H1 (cell line): ENCODE results near the gene SLC6A18. TPM values are rescaled to one million over a fixed set of nuclear protein-coding genes. Genes with fewer than 3 reads are reported as not detected.

Experiments used
- CTCF ChIA-PET: fragments of 300-600 bp; sonication (Branson Sonifier 250); formaldehyde crosslinking; loops from one replicate; lab custom pipeline; 2021; ENCODE audit not compliant: partially characterized antibody; lab: Charles Lee
- POLR2A ChIA-PET: fragments of 300-600 bp; sonication (Branson Sonifier 250); formaldehyde crosslinking; loops from one replicate; lab custom pipeline; 2021; ENCODE audit warnings: inconsistent platforms; ENCODE audit not compliant: partially characterized antibody; lab: Charles Lee
- DNase-seq, 2 experiments: peaks; one replicate each; pipeline versions ENCODE4 v3.0.0 to v3.0.0-alpha.2; 2010 to 2022; ENCODE audit warnings: low spot score in 2 of 2, low read depth in 1 of 2, mixed read lengths in 1 of 2
- FAIRE-seq: peaks from 2 replicates; lab custom pipeline; 2011; peaks lifted over from hg19 to GRCh38; lab: Jason Lieb, UNC
- H2AFZ ChIP-seq: 2 replicates; pipeline ENCODE4 v1.8.1; 2012; ENCODE audit warnings: low read length, inconsistent platforms
- H2AK5ac ChIP-seq: 2 replicates; pipeline ENCODE4 v1.6.1; 2013; ENCODE audit warnings: low read depth, low read length
- H2BK120ac ChIP-seq: replicated peaks from 2 replicates; pipeline ENCODE3; 2013; ENCODE audit warnings: low read depth, low read length, inconsistent platforms
- H2BK12ac ChIP-seq: 2 replicates; pipeline ENCODE4 v1.6.1; 2013; ENCODE audit warnings: low read depth, low read length
- H2BK15ac ChIP-seq: 2 replicates; pipeline ENCODE4 v1.6.1; 2013; ENCODE audit warnings: low read length
- H2BK20ac ChIP-seq: 2 replicates; pipeline ENCODE4 v1.6.1; 2013; ENCODE audit warnings: low read length
- H2BK5ac ChIP-seq: 2 replicates; pipeline ENCODE4 v1.6.1; 2013; ENCODE audit warnings: low read depth, low read length
- H3K14ac ChIP-seq: 2 replicates; pipeline ENCODE4 v1.6.1; 2013; ENCODE audit warnings: inconsistent platforms; ENCODE audit not compliant: insufficient read length
- H3K18ac ChIP-seq: 2 replicates; pipeline ENCODE4 v1.6.1; 2013; ENCODE audit warnings: low read length; ENCODE audit errors: extremely low read depth
- H3K23ac ChIP-seq: 2 replicates; pipeline ENCODE4 v1.6.1; 2013; ENCODE audit warnings: inconsistent platforms; ENCODE audit not compliant: insufficient read length
- H3K23me2 ChIP-seq: 2 replicates; pipeline ENCODE4 v1.6.1; 2013; ENCODE audit warnings: low read depth, low read length
- H3K27ac ChIP-seq: 2 replicates; pipeline ENCODE4 v1.6.1; 2011; ENCODE audit warnings: low read depth, low read length, inconsistent platforms
- H3K27me3 ChIP-seq, 4 experiments: replicated peaks in 1 of 4; 1 replicate in 1 of 4; 2 replicates in 3 of 4; pipeline versions ENCODE4 v1.6.1 to v1.8.1; 2011 to 2013; ENCODE audit warnings: low read length in 3 of 4, mild to moderate bottlenecking in 3 of 4, inconsistent platforms in 2 of 4, mixed read lengths in 2 of 4, moderate library complexity in 1 of 4; ENCODE audit not compliant: control insufficient read depth in 3 of 4, insufficient read depth in 3 of 4; ENCODE audit errors: extremely low read depth in 1 of 4
- H3K36me3 ChIP-seq, 4 experiments: 2 replicates each; pipeline versions ENCODE4 v1.6.1 to v1.8.1; 2011 to 2013; ENCODE audit warnings: mild to moderate bottlenecking in 4 of 4, low read length in 3 of 4, moderate library complexity in 2 of 4, control low read depth in 1 of 4, inconsistent platforms in 1 of 4; ENCODE audit not compliant: insufficient read depth in 4 of 4, control insufficient read depth in 2 of 4
- H3K4ac ChIP-seq: replicated peaks from 2 replicates; pipeline ENCODE3; 2013; ENCODE audit warnings: low read length, low read depth, mixed read lengths, inconsistent platforms; ENCODE audit not compliant: insufficient read length
- H3K4me1 ChIP-seq, 4 experiments: replicated peaks in 1 of 4; 1 replicate in 1 of 4; 2 replicates in 3 of 4; pipeline versions ENCODE4 v1.6.1 to v1.8.1; 2011 to 2013; ENCODE audit warnings: low read length in 3 of 4, inconsistent platforms in 2 of 4, mixed read lengths in 1 of 4; ENCODE audit not compliant: insufficient read depth in 4 of 4, control insufficient read depth in 3 of 4
- H3K4me2 ChIP-seq, 2 experiments: 2 replicates each; pipeline versions ENCODE4 v1.6.1 to v1.8.1; 2011 to 2013; ENCODE audit warnings: low read depth in 2 of 2, low read length in 2 of 2, control low read depth in 1 of 2, inconsistent platforms in 1 of 2, mild to moderate bottlenecking in 1 of 2; ENCODE audit not compliant: insufficient read depth in 1 of 2
- H3K4me3 ChIP-seq, 4 experiments: fragments of 200-600, 300-600 bp in 1 of 4; sonication (generic), shearing (Covaris generic), sonication (Bioruptor Twin) in 1 of 4; 2 replicates each; pipeline versions ENCODE4 v1.5.1 to v1.8.1; 2011 to 2016; ENCODE audit warnings: low read length in 4 of 4, low read depth in 3 of 4, control low read depth in 2 of 4, inconsistent platforms in 2 of 4, mild to moderate bottlenecking in 2 of 4, mixed read lengths in 1 of 4, moderate library complexity in 1 of 4; ENCODE audit not compliant: insufficient read depth in 2 of 4; ENCODE audit errors: extremely low read depth in 1 of 4
- H3K56ac ChIP-seq: replicated peaks from 2 replicates; pipeline ENCODE3; 2013; ENCODE audit warnings: low read depth, mild to moderate bottlenecking, mixed read lengths, low read length, inconsistent platforms; ENCODE audit not compliant: insufficient read length
- H3K79me1 ChIP-seq: 2 replicates; pipeline ENCODE4 v1.6.1; 2013; ENCODE audit warnings: low read depth, low read length, control low read depth
- H3K79me2 ChIP-seq, 2 experiments: 2 replicates each; pipeline versions ENCODE4 v1.6.1 to v1.8.1; 2012 to 2013; ENCODE audit warnings: low read length in 2 of 2, mild to moderate bottlenecking in 2 of 2, inconsistent platforms in 1 of 2; ENCODE audit not compliant: insufficient read depth in 2 of 2, control insufficient read depth in 1 of 2
- H3K9ac ChIP-seq, 4 experiments: replicated peaks in 1 of 4; 1 replicate in 1 of 4; 2 replicates in 3 of 4; pipeline versions ENCODE4 v1.6.1 to v1.8.1; 2011 to 2013; ENCODE audit warnings: low read depth in 3 of 4, low read length in 3 of 4, control low read depth in 2 of 4, mild to moderate bottlenecking in 2 of 4, moderate library complexity in 2 of 4, inconsistent platforms in 1 of 4; ENCODE audit errors: extremely low read depth in 1 of 4
- H3K9me3 ChIP-seq, 2 experiments: 2 replicates each; pipeline versions ENCODE4 v1.6.1 to v1.8.1; 2012 to 2013; ENCODE audit warnings: mild to moderate bottlenecking in 2 of 2, moderate library complexity in 2 of 2, control low read depth in 1 of 2, inconsistent platforms in 1 of 2, low read depth in 1 of 2, low read length in 1 of 2, mixed read lengths in 1 of 2; ENCODE audit not compliant: insufficient read depth in 2 of 2
- H4K20me1 ChIP-seq, 2 experiments: replicated peaks in 1 of 2; 2 replicates each; pipeline versions ENCODE3 to v1.8.1; 2011 to 2013; ENCODE audit warnings: inconsistent platforms in 2 of 2, low read length in 2 of 2, mild to moderate bottlenecking in 1 of 2; ENCODE audit not compliant: insufficient read depth in 2 of 2, control insufficient read depth in 1 of 2
- H4K5ac ChIP-seq: 2 replicates; pipeline ENCODE4 v1.6.1; 2013; ENCODE audit warnings: low read length, low read depth, mixed read lengths, inconsistent platforms; ENCODE audit not compliant: insufficient read length
- H4K8ac ChIP-seq: 2 replicates; pipeline ENCODE4 v1.8.0; 2013; ENCODE audit warnings: mild to moderate bottlenecking, moderate library complexity, low read length, inconsistent platforms; ENCODE audit not compliant: insufficient read depth; ENCODE audit errors: extremely low read depth
- H4K91ac ChIP-seq: replicated peaks from 2 replicates; pipeline ENCODE3; 2013; ENCODE audit warnings: low read length, mixed read lengths, inconsistent platforms; ENCODE audit not compliant: insufficient read length
- HDAC2 ChIP-seq, 2 experiments: fragments of 300-600 bp in 1 of 2; sonication (generic) in 1 of 2; IDR thresholded peaks; 2 replicates each; pipeline ENCODE4 v1.6.1; 2011 to 2012; ENCODE audit warnings: low read depth in 2 of 2, low read length in 2 of 2, mild to moderate bottlenecking in 2 of 2, moderate library complexity in 2 of 2, borderline replicate concordance in 1 of 2, inconsistent platforms in 1 of 2
- JUND ChIP-seq: IDR thresholded peaks from 2 replicates; pipeline ENCODE4 v1.6.1; 2011; ENCODE audit warnings: mild to moderate bottlenecking, improper control_type of control experiment, low read length
- KDM4A ChIP-seq: IDR thresholded peaks from one replicate; pipeline ENCODE4 v1.7.1; 2012; ENCODE audit warnings: low read depth, mild to moderate bottlenecking, moderate library complexity, low read length, inconsistent platforms; ENCODE audit not compliant: severe bottlenecking
- POLR2AphosphoS5 ChIP-seq: IDR thresholded peaks from 2 replicates; pipeline ENCODE4 v1.6.1; 2011; ENCODE audit warnings: low read depth, low read length
- RFX5 ChIP-seq: IDR thresholded peaks from 2 replicates; pipeline ENCODE4 v1.6.1; 2011; ENCODE audit warnings: low read depth, low read length, improper control_type of control experiment, borderline replicate concordance
- SIN3A ChIP-seq, 2 experiments: IDR thresholded peaks in 1 of 2; conservative IDR thresholded peaks in 1 of 2; 2 replicates each; pipeline ENCODE4 v1.6.1; 2011 to 2012; ENCODE audit warnings: low read length in 2 of 2, improper control_type of control experiment in 1 of 2, low read depth in 1 of 2, mild to moderate bottlenecking in 1 of 2
- WGBS, 2 experiments: shearing (Covaris generic) in 1 of 2; methylation state at CpG; one replicate each; pipeline versions ENCODE4 v1.1.6 to v1.1.7; 2013 to 2015; ENCODE audit warnings: low lambda C conversion rate in 2 of 2, mixed read lengths in 2 of 2, inconsistent platforms in 1 of 2, low coverage in 1 of 2, missing lambda C conversion rate in 1 of 2; ENCODE audit not compliant: insufficient replicate concordance in 2 of 2, insufficient coverage in 1 of 2, insufficient read length in 1 of 2; ENCODE audit errors: extremely low coverage in 1 of 2, missing lambda C conversion rate in 1 of 2; 5-methylcytosine and 5-hydroxymethylcytosine counted together
- polyA plus RNA-seq, 7 experiments: library from polyadenylated mRNA; depleted of rRNA in 3 of 7; stranded (reverse) in 5 of 7; unstranded in 2 of 7; fragments of >200 nt in 5 of 7; fragments of 200-250 nt in 2 of 7; gene quantifications; 1 replicate in 5 of 7; 2 replicates in 1 of 7; 4 replicates in 1 of 7; pipeline versions ENCODE4 v1.2.1 to v1.2.3, GENCODE V29; 2011 to 2013; ENCODE audit warnings: missing spikeins in 2 of 7, mixed read lengths in 2 of 7
- total RNA-seq: library from RNA; stranded (reverse); fragmentation: NEBNext Ultra II Directional; extraction: Animal tissue kit (Norgen Biotek cat#: 25700); gene quantifications from 2 replicates; pipeline ENCODE4 v1.2.1, GENCODE V29; 2021
- TF ChIP-seq, protein P1 (sequence below): IDR thresholded peaks from 2 replicates; pipeline ENCODE4 v1.6.1; 2012; ENCODE audit warnings: inconsistent platforms

SLC6A18 gene
- total and polyA plus RNA-seq, 2 of the 8 experiments (the other 6 are each of a cell fraction or from before 2014, with no cell fraction given), result not detected

GRCh38 chr5:1264211-1264610, 39.0 kb downstream of the SLC6A18 start:
- Histone ChIP-seq H4K91ac (no peak overlapping the region), H3K14ac (no peak overlapping the region), H3K4me3 (no peak overlapping the region), H3K56ac (no peak overlapping the region), H3K27me3 (no peaks in the 10 kb centered on the region), H3K23me2 (no peaks in the 10 kb centered on the region), H3K27ac (no peak overlapping the region), H3K9me3 (peaks cover 28 to 55% of the 10 kb centered on the region in 2 experiments), H2AK5ac (no peak overlapping the region), H3K4me1 (no peaks in the 10 kb centered on the region), H4K8ac (no peak overlapping the region), H2BK5ac (no peak overlapping the region), H3K23ac (no peak overlapping the region), H4K5ac (no peak overlapping the region), H2BK20ac (no peak overlapping the region), H3K9ac (no peak overlapping the region), H3K4me2 (no peak overlapping the region), H3K4ac (no peak overlapping the region), H3K79me1 (no peaks in the 10 kb centered on the region), H2AFZ (no peak overlapping the region), H3K79me2 (no peaks in the 10 kb centered on the region), H2BK12ac (no peak overlapping the region), H2BK15ac (no peak overlapping the region), H3K36me3 (peaks cover 2 to 62% (median 14%) of the 10 kb centered on the region in 4 experiments; a peak in 6 of 8 replicates), H3K18ac (no peak overlapping the region), H4K20me1 (peaks cover 0 to 5% of the 10 kb centered on the region in 2 experiments), H2BK120ac (no peak overlapping the region)
- ChIA-PET CTCF (no interaction called here), POLR2A (no interaction called here)
- WGBS, 2 experiments, result 94% methylated on average over 11 of the region's 18 CpGs; no CpG with 5 or more reads in 1 of the 2 experiments
- DNase-seq (no peak), FAIRE-seq (no peak)
- TF ChIP-seq RFX5, result no peak
- TF ChIP-seq HDAC2 (IDR thresholded peaks at IDR 0.05; ENCODE audit: borderline replicate concordance in 1 of 2, low read depth in 2 of 2, low read length in 2 of 2), result no peak
- TF ChIP-seq POLR2AphosphoS5, result no peak
- no peak for TF ChIP-seq JUND
- TF ChIP-seq, protein P1, sequence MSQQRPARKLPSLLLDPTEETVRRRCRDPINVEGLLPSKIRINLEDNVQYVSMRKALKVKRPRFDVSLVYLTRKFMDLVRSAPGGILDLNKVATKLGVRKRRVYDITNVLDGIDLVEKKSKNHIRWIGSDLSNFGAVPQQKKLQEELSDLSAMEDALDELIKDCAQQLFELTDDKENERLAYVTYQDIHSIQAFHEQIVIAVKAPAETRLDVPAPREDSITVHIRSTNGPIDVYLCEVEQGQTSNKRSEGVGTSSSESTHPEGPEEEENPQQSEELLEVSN, result no peak
- TF ChIP-seq KDM4A, result no peak
- no peak for TF ChIP-seq SIN3A (conservative IDR thresholded peaks at IDR 0.05 in 1 of 2, IDR thresholded peaks at IDR 0.05 in 1 of 2; ENCODE audit: low read depth in 1 of 2, low read length in 2 of 2)
